Naive B cell (primary cell): Measurements from ENCODE around the gene RBM18. TPM values are rescaled to one million over a fixed set of nuclear protein-coding genes. Genes with fewer than 3 reads are reported as not detected.

Source experiments
- ATAC-seq, 2 donors: fragments of 150-1000 bp; cut with Tn5 transposase; 2 replicates each; pipeline ENCODE4 v1.10.0; 2021; ENCODE audit warnings: low read depth in 2 of 2, mild to moderate bottlenecking in 2 of 2, moderate library complexity in 2 of 2
- DNase-seq: peaks from one replicate; pipeline ENCODE4 v3.0.0; 2022
- H3K27ac Mint-ChIP-seq, 6 donors: one replicate each; pipeline ENCODE4 v1.8.0; 2020 to 2022; ENCODE audit warnings: mild to moderate bottlenecking in 6 of 6, mixed read lengths in 6 of 6, moderate library complexity in 5 of 6, inconsistent platforms in 2 of 6
- H3K27me3 Mint-ChIP-seq, 3 donors: one replicate each; pipeline ENCODE4 v1.8.0; 2021 to 2022; ENCODE audit warnings: mixed read lengths in 3 of 3, mild to moderate bottlenecking in 1 of 3
- H3K36me3 Mint-ChIP-seq, 2 donors: one replicate each; pipeline ENCODE4 v1.8.0; 2020 to 2022; ENCODE audit warnings: mixed read lengths in 2 of 2, inconsistent platforms in 1 of 2, mild to moderate bottlenecking in 1 of 2
- H3K4me1 Mint-ChIP-seq, 3 donors: one replicate each; pipeline ENCODE4 v1.8.0; 2020 to 2022; ENCODE audit warnings: mixed read lengths in 3 of 3, inconsistent platforms in 1 of 3, mild to moderate bottlenecking in 1 of 3, moderate library complexity in 1 of 3
- H3K4me3 Mint-ChIP-seq, 8 donors: one replicate each; pipeline ENCODE4 v1.8.0; 2020 to 2022; ENCODE audit warnings: mild to moderate bottlenecking in 8 of 8, mixed read lengths in 8 of 8, moderate library complexity in 8 of 8, inconsistent platforms in 2 of 8
- H3K9me3 Mint-ChIP-seq, 7 donors: one replicate each; pipeline ENCODE4 v1.8.0; 2020 to 2022; ENCODE audit warnings: mixed read lengths in 7 of 7, mild to moderate bottlenecking in 5 of 7, inconsistent platforms in 2 of 7, moderate library complexity in 1 of 7
- polyA plus RNA-seq, 6 donors: library from polyadenylated mRNA; unstranded; fragments of 300-500 nt; fragmentation: Illumina TruSeq; gene quantifications; one replicate each; pipeline ENCODE4 v1.2.3, GENCODE V29; 2021; ENCODE audit warnings: low read depth in 6 of 6

The RBM18 gene
- polyA plus RNA-seq, 6 donors from 2014 or later: 16.4 to 30.3 (median 21.6) TPM

DNA sequence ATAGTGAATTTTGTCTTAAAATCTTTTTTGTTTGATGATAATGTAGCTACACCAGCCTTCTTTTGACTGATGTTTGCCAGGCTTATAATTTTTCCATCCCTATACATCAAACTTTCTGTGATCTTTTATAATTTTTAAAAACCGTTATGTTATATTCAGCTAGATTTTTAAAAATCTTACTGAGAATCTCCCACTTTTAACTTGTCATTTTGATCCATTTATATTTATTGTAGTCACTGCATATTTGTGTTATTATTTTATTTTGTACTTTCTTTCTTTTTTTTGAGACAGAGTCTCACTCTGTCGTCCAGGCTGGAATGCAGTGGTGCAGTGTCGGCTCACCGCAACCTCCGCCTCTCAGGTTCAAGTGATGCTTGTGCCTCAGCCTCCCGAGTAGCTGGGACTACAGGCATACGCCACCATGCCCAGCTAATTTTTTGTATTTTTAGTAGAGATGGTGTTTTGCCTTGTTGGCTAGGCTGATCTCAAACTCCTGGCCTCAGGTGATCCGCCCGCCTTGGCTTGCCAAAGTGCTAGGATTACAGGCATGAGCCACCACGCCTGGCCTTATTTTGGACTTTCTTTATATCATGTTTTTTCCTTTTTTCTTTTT, 12.8 kb upstream of the RBM18 start:
- Mint-ChIP-seq H3K27ac (no peak overlapping the region), H3K4me1 (peaks cover 15 to 26% (median 21%) of the 10 kb centered on the region in 3 donors)

DNA sequence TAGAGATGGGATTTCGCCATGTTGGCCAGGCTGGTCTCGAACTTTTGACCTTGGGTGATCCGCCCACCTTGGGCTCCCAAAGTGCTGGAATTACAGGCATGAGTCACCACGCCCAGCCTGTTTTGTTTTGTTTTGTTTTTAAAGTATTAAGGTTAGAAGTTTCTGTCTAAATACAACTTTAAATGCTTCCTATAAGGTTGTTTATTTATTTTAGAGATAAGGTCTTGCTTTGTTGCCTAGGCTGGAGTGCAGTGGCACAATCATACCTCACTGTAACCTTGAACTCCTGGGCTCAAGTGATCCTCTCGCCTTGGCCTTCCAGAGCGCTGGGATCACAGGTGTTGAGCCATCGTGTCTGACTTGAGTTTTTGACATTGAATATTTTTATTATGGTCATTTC, 11.5 kb upstream of the RBM18 start:
- Mint-ChIP-seq H3K4me3 (no peak overlapping the region), H3K27ac (no peak overlapping the region), H3K36me3 (peaks cover 0 to 39% of the 10 kb centered on the region in 2 donors), H3K9me3 (peaks cover 0 to 19% (median 8%) of the 10 kb centered on the region in 7 donors), H3K27me3 (no peaks in the 10 kb centered on the region), H3K4me1 (peaks cover 17 to 28% (median 19%) of the 10 kb centered on the region in 3 donors)
- DNase-seq: no peak
- ATAC-seq: no peak

More for the DNA sequence above, 12.8 kb upstream of the RBM18 start:
- peaks cover 8 to 42% of the 10 kb centered on the region in 2 donors for H3K36me3 Mint-ChIP-seq
- no peak for ATAC-seq
- peaks cover 0 to 19% (median 8%) of the 10 kb centered on the region in 7 donors for H3K9me3 Mint-ChIP-seq
- no peaks in the 10 kb centered on the region for H3K27me3 Mint-ChIP-seq
- no peak for DNase-seq
- H3K4me3 Mint-ChIP-seq: no peak overlapping the region

DNA sequence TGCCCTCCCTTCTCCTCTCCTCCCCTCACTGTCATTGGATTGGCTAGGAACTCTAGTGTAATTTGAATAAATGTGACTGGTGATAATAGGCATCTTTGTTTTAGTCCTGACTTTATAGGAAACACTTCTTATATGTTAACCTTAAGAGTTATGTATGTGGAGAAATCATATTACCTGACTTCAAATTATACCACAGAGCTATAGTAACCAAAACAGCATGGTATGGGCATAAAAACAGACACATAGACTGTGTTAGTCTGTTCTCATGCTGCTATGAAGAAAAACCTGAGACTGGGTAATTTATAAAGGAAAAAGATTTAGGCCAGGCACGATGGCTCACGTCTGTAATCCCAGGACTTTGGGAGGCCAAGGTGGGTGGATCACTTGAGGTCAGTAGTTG, 9.4 kb upstream of the RBM18 start:
- H3K9me3 Mint-ChIP-seq: peaks cover 0 to 19% (median 8%) of the 10 kb centered on the region in 7 donors
- ATAC-seq (no peak), DNase-seq (no peak)
- H3K36me3 Mint-ChIP-seq: peaks cover 0 to 27% of the 10 kb centered on the region in 2 donors
- peaks cover 11 to 28% (median 27%) of the 10 kb centered on the region in 3 donors for H3K4me1 Mint-ChIP-seq
- peak overlapping the region in 1 of 8 donors; percentile 66 for H3K4me3 Mint-ChIP-seq
- H3K27me3 Mint-ChIP-seq: no peaks in the 10 kb centered on the region
- H3K27ac Mint-ChIP-seq: peak overlapping the region in 2 of 6 donors; percentile 25 to 45

DNA sequence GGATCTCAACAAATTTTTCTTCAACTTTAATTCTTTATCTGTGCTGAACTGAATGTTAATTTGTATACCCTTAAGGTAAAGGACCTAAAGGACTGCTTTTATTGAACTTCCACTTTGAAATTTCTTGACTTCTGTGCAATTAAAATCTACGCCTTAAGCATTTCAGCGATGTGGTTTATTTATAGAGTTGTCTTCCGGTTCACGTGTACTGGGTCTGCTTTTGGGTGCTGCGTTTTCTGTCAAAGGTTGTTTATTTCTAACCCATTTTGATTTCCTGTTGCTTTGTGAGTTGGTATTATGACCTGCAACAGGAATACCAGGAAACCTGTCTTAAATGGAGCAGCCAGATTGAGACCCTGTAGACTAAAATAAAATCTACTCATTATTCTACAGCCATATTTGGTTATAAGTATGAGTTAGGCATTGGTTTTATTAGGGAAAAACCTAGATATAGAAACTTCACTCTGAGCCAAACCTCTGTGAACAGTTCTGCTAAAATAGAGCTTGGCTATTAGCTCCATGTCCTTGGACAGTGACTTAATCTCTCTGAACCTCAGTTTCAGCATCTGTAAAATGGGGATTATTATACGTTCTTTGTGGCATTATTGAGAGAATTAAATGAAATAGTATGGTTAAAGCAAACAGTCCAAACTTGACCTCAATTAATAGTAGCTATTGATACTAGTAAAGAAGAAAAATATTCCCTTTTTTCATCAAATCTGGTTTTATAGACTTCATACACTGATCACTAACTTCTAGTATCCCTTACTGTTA, 3.6 kb upstream of the RBM18 start:
- H3K4me3 Mint-ChIP-seq: peak overlapping the region in 4 of 8 donors; percentile 2 to 67 (median 12)
- H3K4me1 Mint-ChIP-seq: peaks cover 30 to 58% (median 55%) of the 10 kb centered on the region in 3 donors
- H3K9me3 Mint-ChIP-seq: no peaks in the 10 kb centered on the region
- ATAC-seq (no peak), DNase-seq (no peak)
- H3K27me3 Mint-ChIP-seq: no peaks in the 10 kb centered on the region
- H3K27ac Mint-ChIP-seq: peak overlapping the region in 4 of 6 donors; percentile 4 to 59 (median 55)
- peaks cover 0 to 4% of the 10 kb centered on the region in 2 donors for H3K36me3 Mint-ChIP-seq

DNA sequence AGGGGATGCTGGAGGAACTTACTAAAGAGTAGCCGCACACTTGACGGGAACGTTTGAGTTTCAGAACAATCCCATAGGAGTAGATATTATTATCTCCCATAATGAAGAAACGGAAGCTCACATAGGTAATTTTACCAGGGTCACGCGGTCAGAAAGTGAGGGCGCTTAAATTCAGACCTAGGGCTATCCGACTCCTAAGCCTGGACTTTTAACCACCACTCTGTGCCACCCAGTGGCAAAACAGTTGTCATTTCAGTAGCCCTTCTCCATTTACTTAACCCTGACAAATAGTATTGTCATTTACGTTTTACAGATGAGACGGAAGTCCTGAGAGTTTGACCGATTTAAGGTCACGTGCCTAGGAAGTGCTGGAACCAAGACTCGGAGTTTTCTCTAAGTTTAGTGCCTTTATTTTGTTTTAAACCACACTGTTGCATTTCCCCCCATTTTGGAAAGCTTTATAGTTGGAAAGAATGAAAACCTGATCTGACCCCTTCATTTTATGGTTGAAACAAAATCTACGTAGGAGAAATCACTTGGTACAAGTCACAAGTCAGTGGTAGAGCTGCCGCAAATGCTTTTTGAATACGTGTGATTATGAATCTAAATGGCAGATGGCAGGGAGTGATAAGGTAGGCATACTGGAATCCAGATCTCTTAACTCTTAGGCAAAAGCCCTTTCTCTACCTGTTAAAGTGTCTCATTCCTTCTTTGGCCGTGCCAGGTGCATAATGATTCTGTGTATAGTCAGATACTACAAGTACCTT, 692 bp upstream of the RBM18 start:
- Mint-ChIP-seq H3K9me3 (no peaks in the 10 kb centered on the region), H3K27ac (peak overlapping the region; percentile 99 to 100 (median 100)), H3K4me3 (peak overlapping the region; percentile 93 to 100 (median 100)), H3K27me3 (no peaks in the 10 kb centered on the region), H3K4me1 (peaks cover 40 to 61% (median 50%) of the 10 kb centered on the region in 3 donors), H3K36me3 (no peaks in the 10 kb centered on the region)
- peak; percentile 64 for DNase-seq
- ATAC-seq: peak; percentile 52 to 58

DNA sequence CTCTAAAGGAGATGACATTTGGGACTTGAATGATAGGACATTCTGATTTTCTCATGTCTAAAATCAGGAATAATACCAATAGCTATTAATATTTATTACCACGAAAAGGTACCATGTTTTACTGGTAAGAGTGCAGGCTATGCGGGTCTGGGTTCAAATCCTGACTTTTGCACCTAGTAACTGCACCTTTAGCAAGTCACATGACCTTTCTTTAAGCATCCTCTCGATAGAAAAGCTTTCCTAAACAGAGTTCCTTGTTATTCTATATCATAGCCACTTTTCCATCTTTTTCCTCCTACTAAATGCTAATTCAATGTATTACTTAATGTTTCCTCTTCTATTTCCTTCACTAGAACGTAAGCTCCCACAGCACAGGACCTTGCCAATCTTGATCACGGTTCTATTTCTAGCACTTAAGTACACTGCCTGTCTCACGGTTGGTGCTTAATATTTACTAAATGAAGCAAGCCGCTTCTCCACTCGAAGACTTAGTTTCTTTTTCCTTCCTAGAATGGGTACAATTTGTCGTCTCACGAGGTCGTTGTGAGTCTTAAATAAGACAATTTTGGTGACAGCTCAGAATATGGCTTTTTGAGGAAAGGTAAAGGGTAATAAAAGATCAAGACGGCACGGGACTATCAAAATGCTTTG, 816 bp downstream of the RBM18 start:
- H3K27ac Mint-ChIP-seq: peak overlapping the region; percentile 99 to 100 (median 100)
- H3K9me3 Mint-ChIP-seq: no peaks in the 10 kb centered on the region
- no peaks in the 10 kb centered on the region for H3K27me3 Mint-ChIP-seq
- peaks cover 0 to 8% of the 10 kb centered on the region in 2 donors for H3K36me3 Mint-ChIP-seq
- peak overlapping the region; percentile 93 to 100 (median 100) for H3K4me3 Mint-ChIP-seq
- peaks cover 40 to 61% (median 49%) of the 10 kb centered on the region in 3 donors for H3K4me1 Mint-ChIP-seq
- ATAC-seq (no peak), DNase-seq (peak; percentile 8)

DNA sequence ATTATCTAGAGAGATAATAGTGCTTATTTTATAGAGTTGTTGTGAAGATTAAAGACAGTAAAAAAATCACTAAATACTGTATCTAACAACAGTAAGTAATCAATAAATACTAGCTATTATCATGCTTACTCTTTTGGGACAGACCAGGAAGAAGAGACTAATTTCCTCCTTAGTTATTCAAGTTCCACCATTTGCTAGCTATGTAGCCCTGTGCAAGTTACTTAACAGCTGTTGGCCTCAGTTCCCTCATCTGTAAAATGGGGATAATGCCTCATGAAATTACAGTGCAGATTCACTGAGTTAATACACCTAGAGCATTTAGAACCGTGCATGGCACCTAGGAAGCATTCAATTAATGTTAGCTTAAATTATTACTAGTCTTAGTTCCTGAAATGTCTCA, 2.6 kb downstream of the RBM18 start:
- ATAC-seq (no peak), DNase-seq (no peak)
- Mint-ChIP-seq H3K4me3 (peak overlapping the region in 1 of 8 donors; percentile 96), H3K9me3 (no peaks in the 10 kb centered on the region), H3K27me3 (no peaks in the 10 kb centered on the region), H3K4me1 (peaks cover 40 to 51% (median 44%) of the 10 kb centered on the region in 3 donors), H3K27ac (peak overlapping the region in 3 of 6 donors; percentile 30 to 100 (median 99)), H3K36me3 (peaks cover 0 to 13% of the 10 kb centered on the region in 2 donors)

DNA sequence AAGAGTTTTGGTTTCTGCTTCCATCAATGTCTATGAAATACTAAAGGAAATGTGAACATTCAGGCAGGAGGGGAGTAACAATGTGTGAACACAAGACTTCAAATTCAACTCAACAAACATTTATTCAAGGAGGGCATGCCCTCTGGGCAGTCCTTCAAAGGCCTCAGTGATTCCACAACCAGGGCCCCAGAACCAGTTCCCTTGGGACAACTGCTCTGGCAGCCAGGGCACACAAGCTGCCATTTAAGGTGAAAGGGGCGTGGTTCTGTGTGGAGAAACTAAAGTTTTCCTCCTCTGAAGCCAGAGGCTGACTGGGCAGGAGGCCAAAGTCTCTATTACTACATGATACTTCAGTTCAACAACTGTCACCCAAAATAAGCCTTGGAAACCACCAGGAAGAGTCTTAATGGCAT, 3.2 kb downstream of the RBM18 start:
- Mint-ChIP-seq H3K27ac (peak overlapping the region in 4 of 6 donors; percentile 17 to 99 (median 67)), H3K9me3 (no peaks in the 10 kb centered on the region), H3K4me3 (peak overlapping the region in 1 of 8 donors; percentile 96), H3K4me1 (peaks cover 40 to 48% (median 44%) of the 10 kb centered on the region in 3 donors), H3K36me3 (peaks cover 0 to 13% of the 10 kb centered on the region in 2 donors), H3K27me3 (no peaks in the 10 kb centered on the region)
- ATAC-seq (no peak), DNase-seq (no peak)

DNA sequence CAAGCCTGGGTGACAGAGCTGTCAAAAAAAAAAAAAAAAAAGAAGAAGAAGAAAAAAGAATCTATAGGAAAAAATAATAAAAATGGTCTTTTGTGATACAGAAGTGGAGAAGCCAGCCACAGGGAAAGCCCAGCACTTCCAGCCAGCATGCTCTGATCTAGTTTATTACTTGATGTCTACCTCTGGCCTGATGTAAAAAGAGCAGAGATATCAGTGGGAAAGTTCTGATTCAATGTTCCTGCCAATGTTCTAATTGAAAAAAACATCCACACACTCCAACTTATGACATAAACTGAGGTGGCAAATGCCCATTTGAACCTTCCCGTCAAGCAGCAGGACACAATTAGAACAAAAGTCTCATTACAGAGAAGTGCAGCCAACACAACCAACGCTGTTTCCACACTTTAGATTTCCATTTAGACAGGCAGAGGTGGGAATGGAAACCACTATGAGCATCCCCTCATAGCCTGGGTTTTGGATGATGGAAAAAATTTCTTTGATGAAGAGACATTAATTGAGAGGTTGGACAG, 5.7 kb downstream of the RBM18 start:
- H3K4me3 Mint-ChIP-seq: no peak overlapping the region
- DNase-seq (no peak), ATAC-seq (no peak)
- H3K27me3 Mint-ChIP-seq: no peaks in the 10 kb centered on the region
- no peaks in the 10 kb centered on the region for H3K9me3 Mint-ChIP-seq
- peak overlapping the region in 1 of 6 donors; percentile 21 for H3K27ac Mint-ChIP-seq
- H3K36me3 Mint-ChIP-seq: peaks cover 12 to 17% of the 10 kb centered on the region in 2 donors
- peaks cover 24 to 32% (median 25%) of the 10 kb centered on the region in 3 donors for H3K4me1 Mint-ChIP-seq

DNA sequence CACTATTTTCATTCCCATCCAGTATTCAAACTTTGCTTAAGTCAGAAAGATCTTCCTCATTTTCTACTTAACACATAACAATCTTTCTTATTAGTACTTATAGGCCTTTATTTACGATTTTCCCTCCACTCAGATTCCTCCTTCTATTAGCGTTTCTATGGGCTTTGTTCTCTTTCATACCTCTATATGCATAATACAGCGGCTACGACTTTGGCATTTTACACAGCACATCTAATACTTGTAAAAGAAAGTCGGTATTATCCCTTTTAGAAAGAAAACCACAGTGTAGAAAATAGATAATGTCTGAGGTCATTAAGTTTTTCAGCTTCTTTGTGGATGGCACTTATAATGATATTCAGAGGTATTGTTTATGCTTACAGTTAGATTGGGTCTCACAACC, 8.4 kb downstream of the RBM18 start:
- no peak for ATAC-seq
- H3K27ac Mint-ChIP-seq: no peak overlapping the region
- H3K9me3 Mint-ChIP-seq: no peaks in the 10 kb centered on the region
- no peak for DNase-seq
- H3K36me3 Mint-ChIP-seq: peaks cover 23 to 28% of the 10 kb centered on the region in 2 donors
- H3K27me3 Mint-ChIP-seq: no peaks in the 10 kb centered on the region
- peaks cover 2 to 15% (median 6%) of the 10 kb centered on the region in 3 donors for H3K4me1 Mint-ChIP-seq
- no peak overlapping the region for H3K4me3 Mint-ChIP-seq

DNA sequence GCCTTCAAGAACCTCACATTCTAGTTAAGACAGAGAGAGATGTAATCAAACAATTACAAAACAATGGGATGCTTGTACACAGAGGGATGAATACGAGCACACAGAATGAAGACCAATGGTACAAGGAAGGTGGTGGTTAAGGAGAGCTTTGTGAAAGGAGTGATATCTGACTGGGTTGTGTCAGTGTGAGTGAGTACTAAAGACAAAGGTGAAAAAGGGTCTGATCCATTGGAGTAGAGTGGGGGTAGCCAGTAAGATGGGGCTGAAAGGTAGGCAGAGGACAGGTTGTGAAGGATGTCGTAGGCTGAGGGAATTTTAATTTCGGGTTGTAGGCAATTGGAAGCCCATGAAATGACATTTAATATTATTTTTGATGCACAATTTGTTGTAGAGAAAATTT, 9.9 kb downstream of the RBM18 start:
- H3K36me3 Mint-ChIP-seq: peaks cover 31 to 34% of the 10 kb centered on the region in 2 donors
- H3K4me1 Mint-ChIP-seq: peaks cover 2 to 15% (median 6%) of the 10 kb centered on the region in 3 donors
- peak overlapping the region in 1 of 6 donors; percentile 84 for H3K27ac Mint-ChIP-seq
- no peaks in the 10 kb centered on the region for H3K9me3 Mint-ChIP-seq
- no peak for DNase-seq
- no peak overlapping the region for H3K4me3 Mint-ChIP-seq
- H3K27me3 Mint-ChIP-seq: no peaks in the 10 kb centered on the region
- ATAC-seq: no peak

DNA sequence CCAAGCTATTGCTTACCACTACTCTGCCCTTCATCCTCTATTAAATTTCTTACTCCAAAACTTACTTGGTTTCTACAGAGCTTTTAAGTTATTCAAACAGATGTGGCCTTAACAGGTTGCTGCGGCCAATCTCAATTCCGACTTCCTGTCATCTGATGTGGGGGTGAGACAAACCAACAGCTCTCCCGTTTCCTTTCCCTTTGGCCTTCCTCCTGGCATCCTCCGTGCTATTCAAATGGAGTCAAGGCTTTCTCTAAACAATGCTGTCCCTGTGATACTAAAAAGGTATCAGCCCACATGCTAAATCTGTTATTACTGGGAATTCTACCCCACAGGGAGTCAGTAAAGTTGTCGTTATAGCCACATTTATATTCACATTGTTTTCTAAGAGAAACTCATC, 11.8 kb downstream of the RBM18 start:
- no peak overlapping the region for H3K27ac Mint-ChIP-seq
- H3K9me3 Mint-ChIP-seq: no peaks in the 10 kb centered on the region
- peaks cover 29 to 31% of the 10 kb centered on the region in 2 donors for H3K36me3 Mint-ChIP-seq

More for the DNA sequence above, 11.8 kb downstream of the RBM18 start:
- DNase-seq: no peak
- H3K4me1 Mint-ChIP-seq: peaks cover 2 to 19% (median 6%) of the 10 kb centered on the region in 3 donors
- H3K4me3 Mint-ChIP-seq: peak overlapping the region in 1 of 8 donors; percentile 61
- no peaks in the 10 kb centered on the region for H3K27me3 Mint-ChIP-seq
- ATAC-seq: no peak
